Pancreas (tissue), 10 donors: ENCODE results near the gene DDHD1. TPM values are rescaled to one million over a fixed set of nuclear protein-coding genes. Genes with fewer than 3 reads are reported as not detected.

ENCODE experiments used
- ATAC-seq, 4 donors: fragments of 200-7000 bp; cut with Tn5 transposase; one replicate each; pipeline versions ENCODE4 v1.8.0 to v1.9.1; 2020; ENCODE audit warnings: mild to moderate bottlenecking in 4 of 4, moderate library complexity in 4 of 4
- DNase-seq, 6 donors: peaks; one replicate each; pipeline ENCODE4 v3.0.0-alpha.2; 2020
- FAIRE-seq: peaks from 2 replicates; lab custom pipeline; 2012; peaks lifted over from hg19 to GRCh38; lab: Jason Lieb, UNC
- H3K27ac ChIP-seq, 4 donors: fragments of 200-600 bp; sonication (generic); 1 replicate in 3 of 4; 2 replicates in 1 of 4; pipeline versions ENCODE4 v1.5.0 to v1.8.0; 2020
- H3K27me3 ChIP-seq, 4 donors: fragments of 200-600 bp; one replicate each; pipeline ENCODE4 v1.8.0; 2021
- H3K36me3 ChIP-seq, 3 donors: fragments of 200-600 bp; sonication (generic) in 1 of 3; one replicate each; pipeline versions ENCODE4 v1.5.0 to v1.8.0; 2020 to 2021
- H3K4me1 ChIP-seq, 3 donors: fragments of 200-600 bp; one replicate each; pipeline ENCODE4 v1.8.0; 2021
- H3K4me3 ChIP-seq, 4 donors: fragments of 200-600 bp; sonication (generic) in 2 of 4; one replicate each; pipeline versions ENCODE4 v1.5.0 to v1.8.0; 2020 to 2021
- H3K9me3 ChIP-seq, 4 donors: fragments of 200-600 bp; one replicate each; pipeline ENCODE4 v1.8.0; 2021
- CTCF ChIP-seq, 4 donors: fragments of 200-600 bp; sonication (generic) in 3 of 4; IDR thresholded peaks; one replicate each; pipeline versions ENCODE4 v1.5.0 to v1.8.0; 2021; ENCODE audit warnings: antibody characterized with exemption in 4 of 4
- WGBS, 2 donors: extraction: QIAGEN DNeasy Blood & Tissue Kit; methylation state at CpG; one replicate each; pipeline ENCODE4 v1.1.7; 2013; 5-methylcytosine and 5-hydroxymethylcytosine counted together
- intact Hi-C, 3 donors: fragments of 100-400 bp; cut with DNase I; formaldehyde crosslinking; loops; one replicate each; pipeline versions ENCODE4 v1.11.1 to v1.14.2; 2022
- polyA plus RNA-seq, 2 donors: library from polyadenylated mRNA; stranded (reverse); fragments of 200-250 nt; gene quantifications; one replicate each; pipeline ENCODE4 v1.2.3, GENCODE V29; 2013
- total RNA-seq, 6 donors: library from RNA; stranded (reverse); fragmentation: NEBNext Ultra II Directional in 4 of 6; extraction: Animal tissue kit (Norgen Biotek cat#: 25700) in 4 of 6; gene quantifications; one replicate each; pipeline versions ENCODE4 v1.2.1 to v1.2.4, GENCODE V29; 2021 to 2023
- donor health status: healthy with polysubstance abuse.
- donor health status: DM: no; HTN: no; CAD: no; lungs with moderate emphysema.
- donor health status: DM: no; HTN: no; CAD: no.
- donor health status: control.
- donor health status: control.
- donor health status: Bipolar disorder and iron deficiency.
- donor health status: DM: yes; HTN: yes; CAD: no.
- donor health status: DM: no; HTN: no; CAD: no.
- donor health status: DM: no; HTN: no; CAD: no.
- donor health status: DM: yes; HTN: yes; CAD: no.

DDHD1 gene
- total and polyA plus RNA-seq, 8 donors = 3.5 to 6.9 (median 4.7) TPM

- Histone ChIP-seq H3K27me3 (no peaks in the 10 kb centered on the region), H3K4me3 (no peak overlapping the region), H3K27ac (no peak overlapping the region), H3K9me3 (no peaks in the 10 kb centered on the region), H3K36me3 (no peaks in the 10 kb centered on the region), H3K4me1 (peaks cover 0 to 8% (median 8%) of the 10 kb centered on the region in 3 donors)
- no peak for TF ChIP-seq CTCF (IDR thresholded peaks at IDR 0.05)
- intact Hi-C loops = no loop called here
- DNase-seq (no peak), ATAC-seq (no peak), FAIRE-seq (no peak)
- 92 to 95% methylated on average over 2 of the region's 2 CpGs for WGBS, 2 donors
Observed at GRCh38 chr14:53147893-53148292, 5.2 kb downstream of the DDHD1 start.

- Histone ChIP-seq H3K4me3 (no peak overlapping the region), H3K9me3 (no peaks in the 10 kb centered on the region), H3K27ac (no peak overlapping the region), H3K36me3 (no peaks in the 10 kb centered on the region), H3K27me3 (no peaks in the 10 kb centered on the region), H3K4me1 (peaks cover 0 to 8% (median 8%) of the 10 kb centered on the region in 3 donors)
- FAIRE-seq (no peak), ATAC-seq (no peak), DNase-seq (no peak)
- intact Hi-C loops = no loop called here
- TF ChIP-seq CTCF (IDR thresholded peaks at IDR 0.05) = no peak
- WGBS, 2 donors = 78 to 80% methylated on average over 2 of the region's 2 CpGs
Observed at GRCh38 chr14:53147208-53147607, 5.9 kb downstream of the DDHD1 start.

GRCh38 chr14:53146739-53147138 lies 6.4 kb downstream of the DDHD1 start:
- TF ChIP-seq CTCF (IDR thresholded peaks at IDR 0.05) = no peak
- Histone ChIP-seq H3K4me1 (peaks cover 0 to 8% (median 8%) of the 10 kb centered on the region in 3 donors), H3K36me3 (no peaks in the 10 kb centered on the region), H3K9me3 (no peaks in the 10 kb centered on the region), H3K4me3 (no peak overlapping the region), H3K27me3 (no peaks in the 10 kb centered on the region), H3K27ac (no peak overlapping the region)
- intact Hi-C loops = no loop called here
- FAIRE-seq = no peak
- DNase-seq = no peak
- WGBS, 2 donors = 64 to 78% methylated on average over 3 of the region's 3 CpGs
- ATAC-seq = no peak

GRCh38 chr14:53144244-53144643 lies 8.9 kb downstream of the DDHD1 start:
- Histone ChIP-seq H3K9me3 (peaks cover 0 to 6% (median 0%) of the 10 kb centered on the region in 4 donors), H3K27me3 (no peaks in the 10 kb centered on the region), H3K27ac (no peak overlapping the region), H3K36me3 (no peaks in the 10 kb centered on the region), H3K4me1 (no peaks in the 10 kb centered on the region), H3K4me3 (no peak overlapping the region)
- intact Hi-C loops = no loop called here
- WGBS, 2 donors = 81 to 88% methylated on average over 1 of the region's 1 CpG
- FAIRE-seq = no peak
- TF ChIP-seq CTCF (IDR thresholded peaks at IDR 0.05) = no peak
- no peak for DNase-seq
- ATAC-seq = no peak

GRCh38 chr14:53140585-53140984 lies 12.5 kb downstream of the DDHD1 start:
- no peak for DNase-seq
- TF ChIP-seq CTCF (IDR thresholded peaks at IDR 0.05) = no peak
- no peaks in the 10 kb centered on the region for H3K27me3 ChIP-seq
- H3K27ac ChIP-seq = no peak overlapping the region
- H3K4me3 ChIP-seq = no peak overlapping the region
- FAIRE-seq = no peak
- intact Hi-C loops = no loop called here
- no peak for ATAC-seq
- H3K36me3 ChIP-seq = no peaks in the 10 kb centered on the region
- peaks cover 0 to 6% (median 0%) of the 10 kb centered on the region in 4 donors for H3K9me3 ChIP-seq
- H3K4me1 ChIP-seq = no peaks in the 10 kb centered on the region
